H1 (cell line): ENCODE data around the gene RHD. TPM values are rescaled to one million over a fixed set of nuclear protein-coding genes. Genes with fewer than 3 reads are reported as not detected.
"Not testable (repeated sequence)": the region's sequence is repeated elsewhere in the genome, so short reads cannot be mapped to it uniquely, and the experiment has no call there.

Experiments used
- CTCF ChIA-PET: fragments of 300-600 bp; sonication (Branson Sonifier 250); formaldehyde crosslinking; loops from one replicate; lab custom pipeline; 2021; ENCODE audit not compliant: partially characterized antibody; lab: Charles Lee
- POLR2A ChIA-PET: fragments of 300-600 bp; sonication (Branson Sonifier 250); formaldehyde crosslinking; loops from one replicate; lab custom pipeline; 2021; ENCODE audit warnings: inconsistent platforms; ENCODE audit not compliant: partially characterized antibody; lab: Charles Lee
- DNase-seq, 2 experiments: peaks; one replicate each; pipeline versions ENCODE4 v3.0.0 to v3.0.0-alpha.2; 2010 to 2022; ENCODE audit warnings: low spot score in 2 of 2, low read depth in 1 of 2, mixed read lengths in 1 of 2
- FAIRE-seq: peaks from 2 replicates; lab custom pipeline; 2011; peaks lifted over from hg19 to GRCh38; lab: Jason Lieb, UNC
- H2AFZ ChIP-seq: 2 replicates; pipeline ENCODE4 v1.8.1; 2012; ENCODE audit warnings: low read length, inconsistent platforms
- H2AK5ac ChIP-seq: 2 replicates; pipeline ENCODE4 v1.6.1; 2013; ENCODE audit warnings: low read depth, low read length
- H2BK120ac ChIP-seq: replicated peaks from 2 replicates; pipeline ENCODE3; 2013; ENCODE audit warnings: low read depth, low read length, inconsistent platforms
- H2BK12ac ChIP-seq: 2 replicates; pipeline ENCODE4 v1.6.1; 2013; ENCODE audit warnings: low read depth, low read length
- H2BK15ac ChIP-seq: 2 replicates; pipeline ENCODE4 v1.6.1; 2013; ENCODE audit warnings: low read length
- H2BK20ac ChIP-seq: 2 replicates; pipeline ENCODE4 v1.6.1; 2013; ENCODE audit warnings: low read length
- H2BK5ac ChIP-seq: 2 replicates; pipeline ENCODE4 v1.6.1; 2013; ENCODE audit warnings: low read depth, low read length
- H3K14ac ChIP-seq: 2 replicates; pipeline ENCODE4 v1.6.1; 2013; ENCODE audit warnings: inconsistent platforms; ENCODE audit not compliant: insufficient read length
- H3K18ac ChIP-seq: 2 replicates; pipeline ENCODE4 v1.6.1; 2013; ENCODE audit warnings: low read length; ENCODE audit errors: extremely low read depth
- H3K23ac ChIP-seq: 2 replicates; pipeline ENCODE4 v1.6.1; 2013; ENCODE audit warnings: inconsistent platforms; ENCODE audit not compliant: insufficient read length
- H3K23me2 ChIP-seq: 2 replicates; pipeline ENCODE4 v1.6.1; 2013; ENCODE audit warnings: low read depth, low read length
- H3K27ac ChIP-seq: 2 replicates; pipeline ENCODE4 v1.6.1; 2011; ENCODE audit warnings: low read depth, low read length, inconsistent platforms
- H3K27me3 ChIP-seq, 4 experiments: replicated peaks in 1 of 4; 1 replicate in 1 of 4; 2 replicates in 3 of 4; pipeline versions ENCODE4 v1.6.1 to v1.8.1; 2011 to 2013; ENCODE audit warnings: low read length in 3 of 4, mild to moderate bottlenecking in 3 of 4, inconsistent platforms in 2 of 4, mixed read lengths in 2 of 4, moderate library complexity in 1 of 4; ENCODE audit not compliant: control insufficient read depth in 3 of 4, insufficient read depth in 3 of 4; ENCODE audit errors: extremely low read depth in 1 of 4
- H3K36me3 ChIP-seq, 4 experiments: 2 replicates each; pipeline versions ENCODE4 v1.6.1 to v1.8.1; 2011 to 2013; ENCODE audit warnings: mild to moderate bottlenecking in 4 of 4, low read length in 3 of 4, moderate library complexity in 2 of 4, control low read depth in 1 of 4, inconsistent platforms in 1 of 4; ENCODE audit not compliant: insufficient read depth in 4 of 4, control insufficient read depth in 2 of 4
- H3K4ac ChIP-seq: replicated peaks from 2 replicates; pipeline ENCODE3; 2013; ENCODE audit warnings: low read length, low read depth, mixed read lengths, inconsistent platforms; ENCODE audit not compliant: insufficient read length
- H3K4me1 ChIP-seq, 4 experiments: replicated peaks in 1 of 4; 1 replicate in 1 of 4; 2 replicates in 3 of 4; pipeline versions ENCODE4 v1.6.1 to v1.8.1; 2011 to 2013; ENCODE audit warnings: low read length in 3 of 4, inconsistent platforms in 2 of 4, mixed read lengths in 1 of 4; ENCODE audit not compliant: insufficient read depth in 4 of 4, control insufficient read depth in 3 of 4
- H3K4me2 ChIP-seq, 2 experiments: 2 replicates each; pipeline versions ENCODE4 v1.6.1 to v1.8.1; 2011 to 2013; ENCODE audit warnings: low read depth in 2 of 2, low read length in 2 of 2, control low read depth in 1 of 2, inconsistent platforms in 1 of 2, mild to moderate bottlenecking in 1 of 2; ENCODE audit not compliant: insufficient read depth in 1 of 2
- H3K4me3 ChIP-seq, 4 experiments: fragments of 200-600, 300-600 bp in 1 of 4; sonication (generic), shearing (Covaris generic), sonication (Bioruptor Twin) in 1 of 4; 2 replicates each; pipeline versions ENCODE4 v1.5.1 to v1.8.1; 2011 to 2016; ENCODE audit warnings: low read length in 4 of 4, low read depth in 3 of 4, control low read depth in 2 of 4, inconsistent platforms in 2 of 4, mild to moderate bottlenecking in 2 of 4, mixed read lengths in 1 of 4, moderate library complexity in 1 of 4; ENCODE audit not compliant: insufficient read depth in 2 of 4; ENCODE audit errors: extremely low read depth in 1 of 4
- H3K56ac ChIP-seq: replicated peaks from 2 replicates; pipeline ENCODE3; 2013; ENCODE audit warnings: low read depth, mild to moderate bottlenecking, mixed read lengths, low read length, inconsistent platforms; ENCODE audit not compliant: insufficient read length
- H3K79me1 ChIP-seq: 2 replicates; pipeline ENCODE4 v1.6.1; 2013; ENCODE audit warnings: low read depth, low read length, control low read depth
- H3K79me2 ChIP-seq, 2 experiments: 2 replicates each; pipeline versions ENCODE4 v1.6.1 to v1.8.1; 2012 to 2013; ENCODE audit warnings: low read length in 2 of 2, mild to moderate bottlenecking in 2 of 2, inconsistent platforms in 1 of 2; ENCODE audit not compliant: insufficient read depth in 2 of 2, control insufficient read depth in 1 of 2
- H3K9ac ChIP-seq, 4 experiments: replicated peaks in 1 of 4; 1 replicate in 1 of 4; 2 replicates in 3 of 4; pipeline versions ENCODE4 v1.6.1 to v1.8.1; 2011 to 2013; ENCODE audit warnings: low read depth in 3 of 4, low read length in 3 of 4, control low read depth in 2 of 4, mild to moderate bottlenecking in 2 of 4, moderate library complexity in 2 of 4, inconsistent platforms in 1 of 4; ENCODE audit errors: extremely low read depth in 1 of 4
- H3K9me3 ChIP-seq, 2 experiments: 2 replicates each; pipeline versions ENCODE4 v1.6.1 to v1.8.1; 2012 to 2013; ENCODE audit warnings: mild to moderate bottlenecking in 2 of 2, moderate library complexity in 2 of 2, control low read depth in 1 of 2, inconsistent platforms in 1 of 2, low read depth in 1 of 2, low read length in 1 of 2, mixed read lengths in 1 of 2; ENCODE audit not compliant: insufficient read depth in 2 of 2
- H4K20me1 ChIP-seq, 2 experiments: replicated peaks in 1 of 2; 2 replicates each; pipeline versions ENCODE3 to v1.8.1; 2011 to 2013; ENCODE audit warnings: inconsistent platforms in 2 of 2, low read length in 2 of 2, mild to moderate bottlenecking in 1 of 2; ENCODE audit not compliant: insufficient read depth in 2 of 2, control insufficient read depth in 1 of 2
- H4K5ac ChIP-seq: 2 replicates; pipeline ENCODE4 v1.6.1; 2013; ENCODE audit warnings: low read length, low read depth, mixed read lengths, inconsistent platforms; ENCODE audit not compliant: insufficient read length
- H4K8ac ChIP-seq: 2 replicates; pipeline ENCODE4 v1.8.0; 2013; ENCODE audit warnings: mild to moderate bottlenecking, moderate library complexity, low read length, inconsistent platforms; ENCODE audit not compliant: insufficient read depth; ENCODE audit errors: extremely low read depth
- H4K91ac ChIP-seq: replicated peaks from 2 replicates; pipeline ENCODE3; 2013; ENCODE audit warnings: low read length, mixed read lengths, inconsistent platforms; ENCODE audit not compliant: insufficient read length
- WGBS, 2 experiments: shearing (Covaris generic) in 1 of 2; methylation state at CpG; one replicate each; pipeline versions ENCODE4 v1.1.6 to v1.1.7; 2013 to 2015; ENCODE audit warnings: low lambda C conversion rate in 2 of 2, mixed read lengths in 2 of 2, inconsistent platforms in 1 of 2, low coverage in 1 of 2, missing lambda C conversion rate in 1 of 2; ENCODE audit not compliant: insufficient replicate concordance in 2 of 2, insufficient coverage in 1 of 2, insufficient read length in 1 of 2; ENCODE audit errors: extremely low coverage in 1 of 2, missing lambda C conversion rate in 1 of 2; 5-methylcytosine and 5-hydroxymethylcytosine counted together
- polyA plus RNA-seq, 7 experiments: library from polyadenylated mRNA; depleted of rRNA in 3 of 7; stranded (reverse) in 5 of 7; unstranded in 2 of 7; fragments of >200 nt in 5 of 7; fragments of 200-250 nt in 2 of 7; gene quantifications; 1 replicate in 5 of 7; 2 replicates in 1 of 7; 4 replicates in 1 of 7; pipeline versions ENCODE4 v1.2.1 to v1.2.3, GENCODE V29; 2011 to 2013; ENCODE audit warnings: missing spikeins in 2 of 7, mixed read lengths in 2 of 7
- total RNA-seq: library from RNA; stranded (reverse); fragmentation: NEBNext Ultra II Directional; extraction: Animal tissue kit (Norgen Biotek cat#: 25700); gene quantifications from 2 replicates; pipeline ENCODE4 v1.2.1, GENCODE V29; 2021

The RHD gene
- total and polyA plus RNA-seq, 2 of the 8 experiments (the other 6 are each of a cell fraction or from before 2014, with no cell fraction given) = 0.21 TPM; not detected in 1

DNA sequence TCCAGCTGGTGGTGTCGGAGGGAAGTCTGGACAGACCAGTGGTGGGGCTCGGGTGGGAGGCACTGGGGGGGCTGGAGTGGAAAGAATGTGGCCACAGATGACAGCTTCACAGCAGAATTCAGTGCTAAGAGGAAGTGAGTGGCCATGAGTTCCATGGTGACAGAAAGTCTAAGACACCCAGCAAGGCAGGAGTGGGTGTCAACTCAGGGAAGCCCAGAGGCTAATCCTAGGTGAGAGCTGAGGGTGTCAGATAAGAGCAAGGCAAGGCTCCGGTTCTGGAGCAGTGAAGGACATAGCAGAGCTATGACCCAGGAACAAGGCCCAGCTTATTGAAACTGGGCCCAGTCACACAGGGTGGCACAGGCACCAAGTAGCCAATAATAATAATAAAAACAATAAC lies 30.0 kb downstream of the RHD start:
- H2AFZ ChIP-seq, H2BK20ac ChIP-seq, H4K5ac ChIP-seq, H3K27me3 ChIP-seq, H2BK120ac ChIP-seq, H2BK12ac ChIP-seq, H3K23ac ChIP-seq, H3K4me2 ChIP-seq, H3K4ac ChIP-seq, H4K8ac ChIP-seq, FAIRE-seq, H4K91ac ChIP-seq, H3K4me1 ChIP-seq, H3K56ac ChIP-seq, H4K20me1 ChIP-seq, H2AK5ac ChIP-seq, POLR2A ChIA-PET, CTCF ChIA-PET, H3K79me2 ChIP-seq, H3K9ac ChIP-seq, H3K4me3 ChIP-seq, H3K9me3 ChIP-seq, H3K79me1 ChIP-seq, H2BK15ac ChIP-seq, H2BK5ac ChIP-seq, H3K27ac ChIP-seq, DNase-seq, H3K36me3 ChIP-seq, H3K14ac ChIP-seq, H3K23me2 ChIP-seq, H3K18ac ChIP-seq: not testable (repeated sequence)
- WGBS, 2 experiments = 90% methylated on average over 2 of the region's 3 CpGs; no CpG with 5 or more reads in 1 of the 2 experiments

DNA sequence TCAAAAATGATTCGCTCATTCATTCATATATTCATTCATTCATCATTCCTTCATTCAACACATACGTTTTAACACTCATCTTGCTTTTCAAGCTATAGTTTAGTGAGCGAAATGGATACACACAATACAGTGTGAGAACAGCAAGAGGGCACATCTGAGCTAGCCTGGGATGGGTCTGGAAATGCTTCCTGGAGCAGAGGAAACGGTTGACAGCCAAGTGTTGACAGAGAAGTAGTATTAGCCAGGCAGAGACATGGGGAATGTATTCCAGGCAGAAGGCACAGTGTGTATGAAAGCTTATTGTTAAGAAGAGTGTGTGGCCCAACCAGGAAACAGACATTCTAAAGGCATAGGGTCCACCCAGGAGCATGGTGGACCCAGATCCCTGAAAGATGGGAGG lies 32.6 kb downstream of the RHD start:
- H3K36me3 ChIP-seq, H3K18ac ChIP-seq, H4K5ac ChIP-seq, H2AFZ ChIP-seq, H2BK12ac ChIP-seq, H4K91ac ChIP-seq, H3K23me2 ChIP-seq, H2BK20ac ChIP-seq, H2AK5ac ChIP-seq, H2BK15ac ChIP-seq, H4K8ac ChIP-seq, H3K4me2 ChIP-seq, H3K4ac ChIP-seq, CTCF ChIA-PET, DNase-seq, H4K20me1 ChIP-seq, H3K79me1 ChIP-seq, H3K27me3 ChIP-seq, H3K27ac ChIP-seq, H3K9me3 ChIP-seq, H3K9ac ChIP-seq, H2BK5ac ChIP-seq, POLR2A ChIA-PET, H3K4me3 ChIP-seq, H3K4me1 ChIP-seq, H3K23ac ChIP-seq, H3K14ac ChIP-seq, FAIRE-seq, H3K79me2 ChIP-seq, H3K56ac ChIP-seq, H2BK120ac ChIP-seq: not testable (repeated sequence)
- 92% methylated on average over 4 of the region's 4 CpGs; no CpG with 5 or more reads in 1 of the 2 experiments for WGBS, 2 experiments
